GM12878 (cell line): Measurements from ENCODE around the gene OPTC. TPM values are rescaled to one million over a fixed set of nuclear protein-coding genes. Genes with fewer than 3 reads are reported as not detected.

Source experiments
- ATAC-seq: fragments of 200-7000 bp; cut with Tn5 transposase; 3 replicates; pipeline ENCODE4 v1.9.1; 2020; ENCODE audit warnings: mild to moderate bottlenecking, moderate library complexity
- BruUV-seq: library from RNA; stranded (reverse); fragments of 400-500 nt; replicated peaks from 2 replicates; lab custom pipeline; 2021; lab: Mats Ljungman, UMichigan
- CTCF ChIA-PET: fragments of 300-600 bp; sonication (Branson Sonifier 250); formaldehyde crosslinking; extraction: SDS; loops from one replicate; lab custom pipeline; 2021; ENCODE audit warnings: inconsistent platforms; lab: Yijun Ruan, JAX
- POLR2A ChIA-PET: fragments of 350-600 bp; formaldehyde crosslinking; extraction: SDS; loops from one replicate; lab custom pipeline; 2021; ENCODE audit warnings: inconsistent platforms; lab: Charles Lee
- RAD21 ChIA-PET: fragments of 300-600 bp; sonication (Branson Sonifier 250); formaldehyde crosslinking; loops from one replicate; lab custom pipeline; 2023; ENCODE audit warnings: antibody characterized with exemption; ENCODE audit not compliant: unreplicated experiment; lab: Charles Lee
- SMC1A ChIA-PET: fragments of 300-600 bp; sonication (Branson Sonifier 250); formaldehyde crosslinking; loops from one replicate; lab custom pipeline; 2023; ENCODE audit not compliant: unreplicated experiment, uncharacterized antibody; lab: Charles Lee
- DNase-seq: peaks from one replicate; pipeline ENCODE4 v3.0.0-alpha.2; 2011; ENCODE audit warnings: low read depth, low spot score
- FAIRE-seq: peaks from 3 replicates; lab custom pipeline; 2011; peaks lifted over from hg19 to GRCh38; lab: Jason Lieb, UNC
- H2AFZ ChIP-seq: 2 replicates; pipeline ENCODE4 v1.6.0; 2011; ENCODE audit warnings: low read depth, low read length, control low read depth; ENCODE audit not compliant: control insufficient read depth
- H3K27ac ChIP-seq: 2 replicates; pipeline ENCODE4 v1.5.1; 2011; ENCODE audit warnings: control low read depth; ENCODE audit not compliant: control insufficient read depth, insufficient read depth
- H3K27me3 ChIP-seq, 2 experiments: replicated peaks in 1 of 2; 2 replicates each; pipeline versions ENCODE4 v1.6.0 to v1.6.1; 2011; ENCODE audit warnings: low read length in 1 of 2; ENCODE audit not compliant: control insufficient read depth in 2 of 2, insufficient read depth in 2 of 2
- H3K36me3 ChIP-seq, 2 experiments: 2 replicates each; pipeline ENCODE4 v1.5.1; 2011; ENCODE audit warnings: low read length in 1 of 2; ENCODE audit not compliant: control insufficient read depth in 2 of 2, insufficient read depth in 2 of 2
- H3K4me1 ChIP-seq: 2 replicates; pipeline ENCODE4 v1.6.1; 2011; ENCODE audit warnings: mild to moderate bottlenecking, low read length, moderate library complexity, mixed read lengths; ENCODE audit not compliant: control insufficient read depth, insufficient read depth
- H3K4me2 ChIP-seq: 2 replicates; pipeline ENCODE4 v1.6.0; 2011; ENCODE audit warnings: control low read depth; ENCODE audit not compliant: control insufficient read depth, insufficient read depth
- H3K4me3 ChIP-seq: fragments of 200-600 bp; sonication (generic); 2 replicates; pipeline ENCODE4 v1.5.1; 2016
- H3K79me2 ChIP-seq: 2 replicates; pipeline ENCODE4 v1.6.0; 2011; ENCODE audit warnings: low read length; ENCODE audit not compliant: control insufficient read depth, insufficient read depth
- H3K9ac ChIP-seq: 2 replicates; pipeline ENCODE4 v1.8.0; 2011; ENCODE audit warnings: low read length, control low read depth, mixed read lengths; ENCODE audit not compliant: control insufficient read depth, insufficient read depth
- H3K9me3 ChIP-seq: replicated peaks from 3 replicates; pipeline ENCODE4 v1.5.1; 2011; ENCODE audit warnings: mild to moderate bottlenecking, low read length; ENCODE audit not compliant: control insufficient read depth, insufficient read depth
- H4K20me1 ChIP-seq: 2 replicates; pipeline ENCODE4 v1.6.0; 2011; ENCODE audit not compliant: control insufficient read depth, insufficient read depth
- CREM ChIP-seq: IDR thresholded peaks from 2 replicates; pipeline ENCODE4 v1.6.1; 2014; ENCODE audit warnings: antibody characterized with exemption, low read depth
- CUX1 ChIP-seq: IDR thresholded peaks from 2 replicates; pipeline ENCODE4 v1.6.1; 2012; ENCODE audit warnings: improper control_type of control experiment, low read depth, low read length; ENCODE audit not compliant: insufficient replicate concordance
- FOXM1 ChIP-seq: IDR thresholded peaks from 2 replicates; pipeline ENCODE4 v1.6.1; 2012; ENCODE audit warnings: low read depth, mild to moderate bottlenecking, inconsistent platforms, low read length, moderate library complexity
- JUNB ChIP-seq: IDR thresholded peaks from 2 replicates; pipeline ENCODE4 v1.6.1; 2016; ENCODE audit warnings: antibody characterized with exemption, mild to moderate bottlenecking
- MEF2B ChIP-seq: fragments of 450-650 bp; IDR thresholded peaks from 2 replicates; pipeline ENCODE4 v1.6.1; 2018; ENCODE audit warnings: mild to moderate bottlenecking, moderate library complexity; ENCODE audit not compliant: partially characterized antibody, poor library complexity, severe bottlenecking
- MXI1 ChIP-seq: fragments of 150-350 bp; IDR thresholded peaks from 2 replicates; pipeline ENCODE4 v1.6.1; 2011; ENCODE audit warnings: low read depth, mild to moderate bottlenecking, inconsistent platforms, low read length, improper control_type of control experiment
- NFIC ChIP-seq: IDR thresholded peaks from 2 replicates; pipeline ENCODE4 v1.6.1; 2012; ENCODE audit warnings: low read depth, mild to moderate bottlenecking, inconsistent platforms, low read length, moderate library complexity
- NKRF ChIP-seq: fragments of 450-650 bp; conservative IDR thresholded peaks from 2 replicates; pipeline ENCODE4 v1.6.1; 2017; ENCODE audit warnings: mild to moderate bottlenecking, moderate library complexity
- SIX5 ChIP-seq: IDR thresholded peaks from 2 replicates; pipeline ENCODE4 v1.6.1; 2011; ENCODE audit warnings: mild to moderate bottlenecking, low read depth, low read length, moderate library complexity; ENCODE audit not compliant: severe bottlenecking
- TAF1 ChIP-seq: IDR thresholded peaks from 2 replicates; pipeline ENCODE4 v1.6.1; 2011; ENCODE audit warnings: mild to moderate bottlenecking, low read depth, low read length, borderline replicate concordance
- ZBTB11 ChIP-seq: fragments of 450-650 bp; formaldehyde crosslinking; IDR thresholded peaks from 2 replicates; pipeline ENCODE4 v1.5.0; 2022; ENCODE audit warnings: mild to moderate bottlenecking, missing genetic modification characterization
- ZNF384 ChIP-seq: IDR thresholded peaks from 2 replicates; pipeline ENCODE4 v1.6.1; 2012; ENCODE audit warnings: low read depth, mild to moderate bottlenecking, low read length, improper control_type of control experiment, borderline replicate concordance
- in situ Hi-C: fragments of 300-500 bp; cut with MboI; formaldehyde crosslinking; loops from 9 replicates; pipeline ENCODE4 v1.14.3; 2018; ENCODE audit warnings: mixed read lengths
- intact Hi-C: fragments of 100-400 bp; cut with micrococcal nuclease; formaldehyde crosslinking; loops from one replicate; pipeline ENCODE4 v1.14.2; 2022; ENCODE audit not compliant: unreplicated experiment
- polyA plus RNA-seq, 11 experiments: library from polyadenylated mRNA; depleted of rRNA in 4 of 11; unstranded in 6 of 11; stranded (reverse) in 5 of 11; fragments of >200 nt; fragmentation: Nextera tagmentation in 4 of 11; fragmentation: Illumina TruSeq in 1 of 11; extraction: Ambion mirVana in 4 of 11; extraction: Trizol in 1 of 11; gene quantifications; 1 replicate in 1 of 11; 2 replicates in 10 of 11; pipeline versions ENCODE4 v1.2.1 to v1.2.3, GENCODE V29; 2011 to 2016; ENCODE audit warnings: inconsistent platforms in 2 of 11, missing spikeins in 2 of 11, low read depth in 1 of 11
- total RNA-seq, 4 experiments: library from RNA; depleted of rRNA in 3 of 4; stranded (reverse); fragments of >200 nt in 3 of 4; fragmentation: Illumina TruSeq in 1 of 4; extraction: Trizol in 1 of 4; gene quantifications; 2 replicates each; pipeline versions ENCODE4 v1.2.1 to v1.2.3, GENCODE V29; 2013 to 2021

Gene OPTC
- total and polyA plus RNA-seq, 10 of the 15 experiments (the other 5 are each of a cell fraction or from before 2014, with no cell fraction given) = not detected

- no peak for TF ChIP-seq CUX1
- no peak for TF ChIP-seq MXI1
- no peak for TF ChIP-seq SIX5
- no peak for TF ChIP-seq NFIC
These were observed 37.1 kb downstream of the OPTC start (continued) for GRCh38 chr1:203531063-203531462.

GRCh38 chr1:203534012-203534411 lies 40.1 kb downstream of the OPTC start:
- in situ Hi-C loops (no loop called here), intact Hi-C loops (no loop called here)
- no peak overlapping the region for H3K4me3 ChIP-seq
- no peaks in the 10 kb centered on the region for H3K4me1 ChIP-seq
- peaks cover 2 to 3% of the 10 kb centered on the region in 2 experiments; a peak in 3 of 4 replicates for H3K27me3 ChIP-seq
- DNase-seq (no peak), ATAC-seq (no peak), FAIRE-seq (no peak)
- ChIA-PET RAD21 (no interaction called here), CTCF (no interaction called here), SMC1A (no interaction called here), POLR2A (no interaction called here)
- no peaks in the 10 kb centered on the region for H3K9me3 ChIP-seq
- no peak overlapping the region for H3K27ac ChIP-seq
- H2AFZ ChIP-seq = no peak overlapping the region
- H3K36me3 ChIP-seq = no peaks in the 10 kb centered on the region
- no peak overlapping the region for H3K9ac ChIP-seq
- H3K79me2 ChIP-seq = no peaks in the 10 kb centered on the region
- no peak overlapping the region for H3K4me2 ChIP-seq
- no TSS peak for BruUV-seq
- no peaks in the 10 kb centered on the region for H4K20me1 ChIP-seq
- no peak for TF ChIP-seq CREM
- no peak for TF ChIP-seq MEF2B
- TF ChIP-seq TAF1 = no peak
- no peak for TF ChIP-seq NKRF
- no peak for TF ChIP-seq ZBTB11 (CRISPR knock-in tag)
- TF ChIP-seq ZNF384 = no peak
- TF ChIP-seq FOXM1 = no peak
- no peak for TF ChIP-seq JUNB
